GM12878 (cell line): Measurements from ENCODE around the gene PALS1. TPM values are rescaled to one million over a fixed set of nuclear protein-coding genes. Genes with fewer than 3 reads are reported as not detected.

Experiments used
- ATAC-seq: fragments of 200-7000 bp; cut with Tn5 transposase; 3 replicates; pipeline ENCODE4 v1.9.1; 2020; ENCODE audit warnings: mild to moderate bottlenecking, moderate library complexity
- BruUV-seq: library from RNA; stranded (reverse); fragments of 400-500 nt; replicated peaks from 2 replicates; lab custom pipeline; 2021; lab: Mats Ljungman, UMichigan
- CTCF ChIA-PET: fragments of 300-600 bp; sonication (Branson Sonifier 250); formaldehyde crosslinking; extraction: SDS; loops from one replicate; lab custom pipeline; 2021; ENCODE audit warnings: inconsistent platforms; lab: Yijun Ruan, JAX
- POLR2A ChIA-PET: fragments of 350-600 bp; formaldehyde crosslinking; extraction: SDS; loops from one replicate; lab custom pipeline; 2021; ENCODE audit warnings: inconsistent platforms; lab: Charles Lee
- RAD21 ChIA-PET: fragments of 300-600 bp; sonication (Branson Sonifier 250); formaldehyde crosslinking; loops from one replicate; lab custom pipeline; 2023; ENCODE audit warnings: antibody characterized with exemption; ENCODE audit not compliant: unreplicated experiment; lab: Charles Lee
- SMC1A ChIA-PET: fragments of 300-600 bp; sonication (Branson Sonifier 250); formaldehyde crosslinking; loops from one replicate; lab custom pipeline; 2023; ENCODE audit not compliant: unreplicated experiment, uncharacterized antibody; lab: Charles Lee
- DNase-seq: peaks from one replicate; pipeline ENCODE4 v3.0.0-alpha.2; 2011; ENCODE audit warnings: low read depth, low spot score
- FAIRE-seq: peaks from 3 replicates; lab custom pipeline; 2011; peaks lifted over from hg19 to GRCh38; lab: Jason Lieb, UNC
- H2AFZ ChIP-seq: 2 replicates; pipeline ENCODE4 v1.6.0; 2011; ENCODE audit warnings: low read depth, low read length, control low read depth; ENCODE audit not compliant: control insufficient read depth
- H3K27ac ChIP-seq: 2 replicates; pipeline ENCODE4 v1.5.1; 2011; ENCODE audit warnings: control low read depth; ENCODE audit not compliant: control insufficient read depth, insufficient read depth
- H3K27me3 ChIP-seq, 2 experiments: replicated peaks in 1 of 2; 2 replicates each; pipeline versions ENCODE4 v1.6.0 to v1.6.1; 2011; ENCODE audit warnings: low read length in 1 of 2; ENCODE audit not compliant: control insufficient read depth in 2 of 2, insufficient read depth in 2 of 2
- H3K36me3 ChIP-seq, 2 experiments: 2 replicates each; pipeline ENCODE4 v1.5.1; 2011; ENCODE audit warnings: low read length in 1 of 2; ENCODE audit not compliant: control insufficient read depth in 2 of 2, insufficient read depth in 2 of 2
- H3K4me1 ChIP-seq: 2 replicates; pipeline ENCODE4 v1.6.1; 2011; ENCODE audit warnings: mild to moderate bottlenecking, low read length, moderate library complexity, mixed read lengths; ENCODE audit not compliant: control insufficient read depth, insufficient read depth
- H3K4me2 ChIP-seq: 2 replicates; pipeline ENCODE4 v1.6.0; 2011; ENCODE audit warnings: control low read depth; ENCODE audit not compliant: control insufficient read depth, insufficient read depth
- H3K4me3 ChIP-seq: fragments of 200-600 bp; sonication (generic); 2 replicates; pipeline ENCODE4 v1.5.1; 2016
- H3K79me2 ChIP-seq: 2 replicates; pipeline ENCODE4 v1.6.0; 2011; ENCODE audit warnings: low read length; ENCODE audit not compliant: control insufficient read depth, insufficient read depth
- H3K9ac ChIP-seq: 2 replicates; pipeline ENCODE4 v1.8.0; 2011; ENCODE audit warnings: low read length, control low read depth, mixed read lengths; ENCODE audit not compliant: control insufficient read depth, insufficient read depth
- H3K9me3 ChIP-seq: replicated peaks from 3 replicates; pipeline ENCODE4 v1.5.1; 2011; ENCODE audit warnings: mild to moderate bottlenecking, low read length; ENCODE audit not compliant: control insufficient read depth, insufficient read depth
- H4K20me1 ChIP-seq: 2 replicates; pipeline ENCODE4 v1.6.0; 2011; ENCODE audit not compliant: control insufficient read depth, insufficient read depth
- CBX5 ChIP-seq: sonication (generic); IDR thresholded peaks from 2 replicates; pipeline ENCODE4 v1.6.1; 2016; ENCODE audit warnings: low read depth, moderate library complexity, mild to moderate bottlenecking, inconsistent platforms
- CUX1 ChIP-seq: IDR thresholded peaks from 2 replicates; pipeline ENCODE4 v1.6.1; 2012; ENCODE audit warnings: improper control_type of control experiment, low read depth, low read length; ENCODE audit not compliant: insufficient replicate concordance
- MLLT1 ChIP-seq: fragments of 450-650 bp; IDR thresholded peaks from 2 replicates; pipeline ENCODE4 v1.6.1; 2016; ENCODE audit warnings: mild to moderate bottlenecking
- RCOR1 ChIP-seq: conservative IDR thresholded peaks from 2 replicates; pipeline ENCODE4 v1.6.1; 2012; ENCODE audit warnings: low read depth, low read length, improper control_type of control experiment
- RELB ChIP-seq: fragments of 450-650 bp; IDR thresholded peaks from 2 replicates; pipeline ENCODE4 v1.6.1; 2017; ENCODE audit warnings: low read depth, mild to moderate bottlenecking, moderate library complexity
- SPI1 ChIP-seq: IDR thresholded peaks from 2 replicates; pipeline ENCODE4 v1.6.1; 2011; ENCODE audit warnings: low read depth, mild to moderate bottlenecking, low read length, moderate library complexity, borderline replicate concordance; ENCODE audit not compliant: insufficient read depth
- STAT3 ChIP-seq: IDR thresholded peaks from 2 replicates; pipeline ENCODE4 v1.6.1; 2011; ENCODE audit warnings: low read depth, low read length, improper control_type of control experiment
- ZBED1 ChIP-seq: IDR thresholded peaks from 2 replicates; pipeline ENCODE4 v1.6.1; 2016; ENCODE audit warnings: borderline replicate concordance
- ZBTB11 ChIP-seq: fragments of 450-650 bp; formaldehyde crosslinking; IDR thresholded peaks from 2 replicates; pipeline ENCODE4 v1.5.0; 2022; ENCODE audit warnings: mild to moderate bottlenecking, missing genetic modification characterization
- WGBS: methylation state at CpG from one replicate; pipeline ENCODE4 v1.1.6; 2016; ENCODE audit warnings: low lambda C conversion rate; ENCODE audit not compliant: insufficient replicate concordance, insufficient coverage; ENCODE audit errors: missing lambda C conversion rate; 5-methylcytosine and 5-hydroxymethylcytosine counted together
- in situ Hi-C: fragments of 300-500 bp; cut with MboI; formaldehyde crosslinking; loops from 9 replicates; pipeline ENCODE4 v1.14.3; 2018; ENCODE audit warnings: mixed read lengths
- intact Hi-C: fragments of 100-400 bp; cut with micrococcal nuclease; formaldehyde crosslinking; loops from one replicate; pipeline ENCODE4 v1.14.2; 2022; ENCODE audit not compliant: unreplicated experiment
- polyA plus RNA-seq, 11 experiments: library from polyadenylated mRNA; depleted of rRNA in 4 of 11; unstranded in 6 of 11; stranded (reverse) in 5 of 11; fragments of >200 nt; fragmentation: Nextera tagmentation in 4 of 11; fragmentation: Illumina TruSeq in 1 of 11; extraction: Ambion mirVana in 4 of 11; extraction: Trizol in 1 of 11; gene quantifications; 1 replicate in 1 of 11; 2 replicates in 10 of 11; pipeline versions ENCODE4 v1.2.1 to v1.2.3, GENCODE V29; 2011 to 2016; ENCODE audit warnings: inconsistent platforms in 2 of 11, missing spikeins in 2 of 11, low read depth in 1 of 11
- total RNA-seq, 4 experiments: library from RNA; depleted of rRNA in 3 of 4; stranded (reverse); fragments of >200 nt in 3 of 4; fragmentation: Illumina TruSeq in 1 of 4; extraction: Trizol in 1 of 4; gene quantifications; 2 replicates each; pipeline versions ENCODE4 v1.2.1 to v1.2.3, GENCODE V29; 2013 to 2021

Gene PALS1
- total and polyA plus RNA-seq, 10 of the 15 experiments (the other 5 are each of a cell fraction or from before 2014, with no cell fraction given), result 4.2 to 10.9 (median 6.6) TPM

- TF ChIP-seq RCOR1 (no peak), RELB (no peak), SPI1 (no peak), ZBED1 (no peak)
These were observed 23.9 kb downstream of the PALS1 start (continued) for GRCh38 chr14:67265131-67265530.

GRCh38 chr14:67267576-67268328 is 26.5 kb downstream of the PALS1 start:
- no peak for DNase-seq
- WGBS, result 73% methylated on average over 4 of the region's 4 CpGs
- SMC1A ChIA-PET, result interaction anchor here (1.4 kb wide), 1 partner anchor 15 kb away, joined by 3 read pairs; no protein-coding TSS in a partner anchor
- H3K9me3 ChIP-seq, result no peaks in the 10 kb centered on the region
- no peak overlapping the region for H3K4me3 ChIP-seq
- H3K27ac ChIP-seq, result no peak overlapping the region
- no TSS peak for BruUV-seq
- no peaks in the 10 kb centered on the region; a peak in 1 of 4 replicates for H3K36me3 ChIP-seq
- POLR2A ChIA-PET, result no interaction called here
- no peaks in the 10 kb centered on the region for H3K27me3 ChIP-seq
- H2AFZ ChIP-seq, result no peak overlapping the region
- CTCF ChIA-PET, result no interaction called here
- no peaks in the 10 kb centered on the region for H4K20me1 ChIP-seq
- in situ Hi-C loops (no loop called here), intact Hi-C loops (no loop called here)
- RAD21 ChIA-PET, result no interaction called here
- H3K4me2 ChIP-seq, result peak overlapping the region; percentile 30; the same call in 1 of the 2 replicates
- no peak overlapping the region for H3K9ac ChIP-seq
- peaks cover 7% of the 10 kb centered on the region for H3K79me2 ChIP-seq
- ATAC-seq, result no peak
- no peaks in the 10 kb centered on the region for H3K4me1 ChIP-seq
- FAIRE-seq, result no peak
- TF ChIP-seq MLLT1 (no peak), ZBTB11 (CRISPR knock-in tag) (no peak), CBX5 (no peak), CUX1 (no peak), STAT3 (no peak)
